Measurements from ENCODE around the gene TEX35. TPM values are rescaled to one million over a fixed set of nuclear protein-coding genes. Genes with fewer than 3 reads are reported as not detected.

TEX35 gene
- total RNA-seq, 1 donor from 2014 or later: not detected

DNA sequence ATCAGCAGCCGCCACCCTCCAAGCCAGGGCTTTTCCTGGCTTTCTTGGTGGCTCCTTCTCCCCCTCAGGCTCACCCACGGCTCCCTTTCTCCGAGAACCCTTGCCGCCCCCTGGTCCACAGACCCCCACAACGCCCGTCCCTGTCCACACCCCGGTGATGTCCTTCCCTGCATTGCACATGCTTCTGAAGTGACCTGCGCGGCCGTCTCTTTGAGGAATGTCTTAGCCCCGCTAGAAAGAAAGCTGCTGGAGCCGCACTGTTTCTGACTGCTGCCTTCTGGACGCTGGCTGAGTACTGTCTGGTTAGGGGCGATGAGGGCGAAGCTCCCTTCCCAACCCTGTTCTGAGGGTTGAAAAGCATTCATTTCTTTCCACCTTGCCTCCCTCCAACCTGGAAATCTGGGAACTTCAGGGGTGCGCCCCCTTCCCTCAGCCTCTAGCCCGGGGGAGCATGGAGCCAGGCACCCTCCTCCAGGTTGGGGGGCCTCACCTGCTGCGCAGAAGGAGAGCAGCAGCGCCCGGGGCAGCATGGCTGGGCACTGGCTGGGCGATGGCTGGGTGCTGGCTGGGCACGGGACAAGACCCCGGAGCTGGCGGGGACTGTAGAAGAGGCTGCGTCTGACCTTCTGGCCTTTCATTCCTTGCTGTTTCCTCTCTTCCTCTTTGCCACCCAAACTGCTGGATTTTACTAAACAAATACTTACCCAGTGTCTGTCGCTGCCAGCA, 16.3 kb upstream of the TEX35 start, which contains the start of gene CLEC20A:
TSS of gene CLEC20A (minus strand) at position 555 of the 726 bp plus-strand sequence. CDS start at position 530, 25 bp downstream.
- Mint-ChIP-seq H3K27ac (peak within 1 kb of the TSS; percentile 10), H3K4me1 (ENCODE audit: low read depth) (no peaks in the 10 kb centered on the region), H3K27me3 (peaks cover 5% of the 10 kb centered on the region), H3K36me3 (ENCODE audit: insufficient read depth) (no peaks in the 10 kb centered on the region), H3K4me3 (ENCODE audit: low read depth) (no peak within 1 kb of the TSS), H3K9me3 (ENCODE audit: low read depth) (no peaks in the 10 kb centered on the region)
- DNase-seq (ENCODE audit: low spot score, unreplicated experiment): no peak
- TF ChIP-seq CTCF (IDR thresholded peaks at IDR 0.05; ENCODE audit: unreplicated experiment): no peak

DNA sequence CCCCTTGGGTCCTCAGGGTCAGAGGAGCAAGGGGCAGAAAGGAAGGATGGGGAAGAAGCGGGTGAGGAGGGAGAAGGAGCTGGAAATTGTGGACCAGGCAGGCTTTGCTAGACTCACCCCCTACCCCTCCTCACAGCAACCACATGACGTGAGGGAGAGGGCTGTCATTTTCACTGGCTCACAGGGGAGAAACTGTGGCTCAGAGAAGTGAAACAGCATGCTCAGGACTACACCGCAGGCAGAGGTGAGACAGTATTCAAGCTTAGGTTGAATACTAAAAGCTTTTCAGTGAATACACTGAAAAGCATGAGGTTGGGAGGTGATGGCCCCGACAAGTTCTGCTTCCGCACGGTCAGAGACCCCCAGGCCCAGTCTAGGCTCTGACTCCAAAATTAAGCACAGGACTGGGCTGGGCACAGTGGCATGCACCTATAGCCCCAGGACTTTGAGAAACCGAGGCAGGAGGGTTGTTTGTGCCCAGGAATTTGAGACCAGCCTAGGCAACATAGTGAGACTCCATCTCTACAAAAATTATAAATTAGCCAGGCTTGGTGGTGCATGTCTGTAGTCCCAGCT, 14.9 kb upstream of the TEX35 start:
- DNase-seq (ENCODE audit: low spot score, unreplicated experiment): no peak
- Mint-ChIP-seq H3K36me3 (ENCODE audit: insufficient read depth) (no peaks in the 10 kb centered on the region), H3K9me3 (ENCODE audit: low read depth) (no peaks in the 10 kb centered on the region), H3K4me1 (ENCODE audit: low read depth) (no peaks in the 10 kb centered on the region), H3K27me3 (peaks cover 5% of the 10 kb centered on the region), H3K27ac (peak overlapping the region; percentile 10), H3K4me3 (ENCODE audit: low read depth) (no peak overlapping the region)
- no peak for TF ChIP-seq CTCF (IDR thresholded peaks at IDR 0.05; ENCODE audit: unreplicated experiment)

DNA sequence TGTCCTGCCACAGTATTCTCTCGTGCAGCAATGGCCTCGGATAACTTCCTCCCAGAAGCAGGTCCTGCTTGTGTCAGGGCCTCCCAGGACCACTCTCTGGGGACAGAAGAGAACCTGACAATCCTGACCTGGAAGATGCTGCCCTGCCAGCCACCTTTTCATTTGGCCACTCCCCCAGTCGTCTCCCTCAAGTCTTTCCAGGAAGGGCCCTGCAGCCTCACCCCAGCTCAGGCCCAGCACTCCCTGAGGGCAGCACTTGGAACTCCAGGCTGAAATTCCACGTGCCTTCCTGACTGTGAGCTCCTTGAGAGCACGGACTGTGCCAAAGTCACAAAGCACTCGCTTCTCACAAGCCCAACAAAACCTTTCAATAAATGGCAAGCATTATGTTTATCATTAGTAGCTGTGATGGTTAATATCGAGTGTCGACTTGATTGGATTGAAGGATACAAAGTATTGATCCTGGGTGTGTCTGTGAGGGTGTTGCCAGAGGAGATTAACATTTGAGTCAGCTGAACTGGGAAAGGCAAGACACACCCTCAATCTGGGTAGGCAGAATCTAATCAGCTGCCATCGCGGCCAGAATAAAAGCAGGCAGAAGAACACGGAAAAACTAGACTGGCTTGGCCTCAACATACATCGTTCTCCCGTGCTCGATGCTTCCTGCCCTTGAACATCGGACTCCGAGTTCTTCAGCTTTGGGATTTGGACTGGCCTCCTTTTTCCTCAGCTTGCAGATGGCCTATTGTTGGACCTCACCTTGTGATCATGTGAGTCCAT, 13.8 kb upstream of the TEX35 start:
- no peak overlapping the region for H3K27ac Mint-ChIP-seq
- no peak for DNase-seq (ENCODE audit: low spot score, unreplicated experiment)
- no peak for TF ChIP-seq CTCF (IDR thresholded peaks at IDR 0.05; ENCODE audit: unreplicated experiment)
- H3K4me1 Mint-ChIP-seq (ENCODE audit: low read depth): no peaks in the 10 kb centered on the region
- no peaks in the 10 kb centered on the region for H3K36me3 Mint-ChIP-seq (ENCODE audit: insufficient read depth)
- peaks cover 5% of the 10 kb centered on the region for H3K27me3 Mint-ChIP-seq
- no peaks in the 10 kb centered on the region for H3K9me3 Mint-ChIP-seq (ENCODE audit: low read depth)
- no peak overlapping the region for H3K4me3 Mint-ChIP-seq (ENCODE audit: low read depth)

DNA sequence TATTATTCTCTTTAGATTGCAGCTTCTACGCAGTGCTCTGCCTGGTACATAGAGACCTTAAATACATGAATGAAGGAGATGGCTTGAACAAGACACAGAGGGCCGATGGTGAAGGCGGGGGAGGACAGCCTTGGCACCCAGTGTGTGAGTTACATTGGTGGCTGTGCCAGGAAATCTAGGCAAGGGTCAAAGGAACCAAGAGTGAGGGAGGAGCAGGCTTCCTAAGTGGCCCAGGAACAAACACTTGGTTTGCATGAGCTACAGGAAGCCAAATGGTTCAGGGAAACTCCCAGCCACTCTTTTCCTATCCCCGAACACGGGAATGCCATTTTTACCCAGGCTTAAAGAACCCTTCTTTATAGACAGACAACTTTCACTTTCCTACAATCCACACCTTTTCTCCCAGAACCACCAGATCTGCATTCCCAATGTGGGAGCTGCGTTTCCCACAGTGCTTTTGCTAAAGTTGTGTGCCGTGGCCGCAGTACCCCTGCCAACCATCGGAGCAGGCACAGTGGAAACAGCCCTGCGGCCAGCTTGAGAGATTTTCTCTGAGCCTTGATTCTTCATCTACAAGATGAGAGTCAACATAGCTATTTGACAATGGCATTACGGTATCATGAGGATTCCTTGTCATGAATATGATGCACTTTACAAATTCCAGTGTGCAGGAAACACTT, 12.7 kb upstream of the TEX35 start:
- no peak overlapping the region for H3K4me3 Mint-ChIP-seq (ENCODE audit: low read depth)
- H3K27ac Mint-ChIP-seq: no peak overlapping the region
- H3K27me3 Mint-ChIP-seq: peaks cover 8% of the 10 kb centered on the region
- TF ChIP-seq CTCF (IDR thresholded peaks at IDR 0.05; ENCODE audit: unreplicated experiment): peak; percentile 40
- H3K36me3 Mint-ChIP-seq (ENCODE audit: insufficient read depth): no peaks in the 10 kb centered on the region
- no peaks in the 10 kb centered on the region for H3K9me3 Mint-ChIP-seq (ENCODE audit: low read depth)
- H3K4me1 Mint-ChIP-seq (ENCODE audit: low read depth): no peaks in the 10 kb centered on the region
- no peak for DNase-seq (ENCODE audit: low spot score, unreplicated experiment)

All from progenitor cell of endocrine pancreas (in vitro differentiated cells).